ENCODE results near the gene EDN2. TPM values are rescaled to one million over a fixed set of nuclear protein-coding genes. Genes with fewer than 3 reads are reported as not detected.

Gene EDN2
- total RNA-seq, 1 donor: not detected

GRCh38 chr1:41486053-41486370 is 1.5 kb upstream of the EDN2 start:
- no peak for TF ChIP-seq CTCF (IDR thresholded peaks at IDR 0.05; ENCODE audit: insufficient read depth, low read length)
- no peak for DNase-seq (ENCODE audit: low read depth)
- no peak overlapping the region for H3K4me3 ChIP-seq (ENCODE audit: low read depth, low read length)

GRCh38 chr1:41485605-41486004 is 1.1 kb upstream of the EDN2 start:
- no peak overlapping the region for H3K4me3 ChIP-seq (ENCODE audit: low read depth, low read length)
- DNase-seq (ENCODE audit: low read depth): peak; percentile 49
- TF ChIP-seq CTCF (IDR thresholded peaks at IDR 0.05; ENCODE audit: insufficient read depth, low read length): no peak

- H3K4me3 ChIP-seq (ENCODE audit: low read depth, low read length): no peak overlapping the region
- no peak for DNase-seq (ENCODE audit: low read depth)
- no peak for TF ChIP-seq CTCF (IDR thresholded peaks at IDR 0.05; ENCODE audit: insufficient read depth, low read length)
Observed at GRCh38 chr1:41483960-41484401, 502 bp downstream of the EDN2 start.

GRCh38 chr1:41483001-41483850 is 1.3 kb downstream of the EDN2 start:
- no peak overlapping the region for H3K4me3 ChIP-seq (ENCODE audit: low read depth, low read length)
- no peak for TF ChIP-seq CTCF (IDR thresholded peaks at IDR 0.05; ENCODE audit: insufficient read depth, low read length)
- no peak for DNase-seq (ENCODE audit: low read depth)

- no peak for DNase-seq (ENCODE audit: low read depth)
- TF ChIP-seq CTCF (IDR thresholded peaks at IDR 0.05; ENCODE audit: insufficient read depth, low read length): no peak
- H3K4me3 ChIP-seq (ENCODE audit: low read depth, low read length): no peak overlapping the region
Observed at GRCh38 chr1:41482001-41482765, 2.3 kb downstream of the EDN2 start.

- TF ChIP-seq CTCF (IDR thresholded peaks at IDR 0.05; ENCODE audit: insufficient read depth, low read length): no peak
- DNase-seq (ENCODE audit: low read depth): no peak
- no peak overlapping the region for H3K4me3 ChIP-seq (ENCODE audit: low read depth, low read length)
Observed at GRCh38 chr1:41481109-41481775, 3.2 kb downstream of the EDN2 start.

Data from fibroblast of the aortic adventitia (primary cell).